AG04450 (cell line): ENCODE data around the gene KRT72. TPM values are rescaled to one million over a fixed set of nuclear protein-coding genes. Genes with fewer than 3 reads are reported as not detected.

ENCODE experiments used
- CTCF ChIA-PET: fragments of 300-600, 350-600 bp; formaldehyde crosslinking; extraction: SDS; loops from one replicate; lab custom pipeline; 2022; ENCODE audit warnings: antibody characterized with exemption, inconsistent platforms; lab: Charles Lee
- POLR2A ChIA-PET: fragments of 350-600 bp; formaldehyde crosslinking; extraction: SDS; loops from one replicate; lab custom pipeline; 2021; ENCODE audit warnings: antibody characterized with exemption, inconsistent platforms; lab: Yijun Ruan, JAX
- DNase-seq: peaks from one replicate; pipeline ENCODE4 v3.0.0-alpha.2; 2011; ENCODE audit warnings: low read depth, low spot score
- H3K27ac ChIP-seq: one replicate; pipeline ENCODE4 v1.5.1; 2012; ENCODE audit warnings: low read depth, low read length, control low read depth
- H3K27me3 ChIP-seq: one replicate; pipeline ENCODE4 v1.6.0; 2012; ENCODE audit warnings: low read length; ENCODE audit not compliant: control insufficient read depth, insufficient read depth
- H3K4me3 ChIP-seq: 2 replicates; pipeline ENCODE4 v1.5.1; 2011; ENCODE audit warnings: mild to moderate bottlenecking, low read depth, low read length, control low read depth
- H3K9me3 ChIP-seq: 2 replicates; pipeline ENCODE4 v1.5.1; 2012; ENCODE audit warnings: low read length; ENCODE audit not compliant: control insufficient read depth, insufficient read depth
- CTCF ChIP-seq: IDR thresholded peaks from 2 replicates; pipeline ENCODE4 v1.5.1; 2011; ENCODE audit warnings: low read depth, low read length, control low read depth, inconsistent platforms
- polyA plus RNA-seq: library from polyadenylated mRNA; depleted of rRNA; stranded (reverse); fragments of >200 nt; gene quantifications from 2 replicates; pipeline ENCODE4 v1.2.3, GENCODE V29; 2011; rRNA removed

Gene KRT72
- polyA plus RNA-seq, 1 experiment: not detected

GRCh38 chr12:52540531-52540930 is 60.7 kb downstream of the KRT72 start:
- H3K4me3 ChIP-seq: no peak overlapping the region
- no peak overlapping the region for H3K27ac ChIP-seq
- peaks cover 5% of the 10 kb centered on the region for H3K27me3 ChIP-seq
- TF ChIP-seq CTCF: no peak
- CTCF ChIA-PET: interaction anchor here (0.7 kb wide), 1 partner anchor 236 kb away, joined by 4 read pairs; no protein-coding TSS in a partner anchor
- no peaks in the 10 kb centered on the region for H3K9me3 ChIP-seq
- no peak for DNase-seq
- POLR2A ChIA-PET: no interaction called here

- TF ChIP-seq CTCF: no peak
- H3K9me3 ChIP-seq: no peaks in the 10 kb centered on the region
- DNase-seq: no peak
- no peak overlapping the region for H3K4me3 ChIP-seq
- ChIA-PET POLR2A (no interaction called here), CTCF (interaction anchor here (0.7 kb wide), 1 partner anchor 236 kb away, joined by 4 read pairs; no protein-coding TSS in a partner anchor)
- peaks cover 5% of the 10 kb centered on the region for H3K27me3 ChIP-seq
- H3K27ac ChIP-seq: no peak overlapping the region
These were observed 61.5 kb downstream of the KRT72 start for GRCh38 chr12:52539821-52540173.

GRCh38 chr12:52539083-52539820 is 62.0 kb downstream of the KRT72 start:
- no peaks in the 10 kb centered on the region for H3K9me3 ChIP-seq
- TF ChIP-seq CTCF: no peak
- POLR2A ChIA-PET: no interaction called here
- H3K27ac ChIP-seq: no peak overlapping the region
- H3K27me3 ChIP-seq: peaks cover 6% of the 10 kb centered on the region
- CTCF ChIA-PET: no interaction called here
- peak; percentile 6 for DNase-seq
- H3K4me3 ChIP-seq: no peak overlapping the region

GRCh38 chr12:52537101-52537500 is 64.2 kb downstream of the KRT72 start:
- CTCF ChIA-PET: no interaction called here
- DNase-seq: no peak
- Histone ChIP-seq H3K9me3 (no peaks in the 10 kb centered on the region), H3K27me3 (peaks cover 13% of the 10 kb centered on the region), H3K4me3 (no peak overlapping the region), H3K27ac (no peak overlapping the region)
- POLR2A ChIA-PET: no interaction called here
- no peak for TF ChIP-seq CTCF

Other genes starting within 250 kb of the KRT72 start
- not detected in 2 replicates for gene KRT85, start 234.0 kb downstream of the KRT72 start, polyA plus RNA-seq
- not detected in 2 replicates for gene KRT84, start 215.8 kb downstream of the KRT72 start, polyA plus RNA-seq
- gene KRT82, start 195.1 kb downstream of the KRT72 start, polyA plus RNA-seq: not detected in 2 replicates
- gene KRT75, start 167.1 kb downstream of the KRT72 start, polyA plus RNA-seq: not detected in 2 replicates
- not detected in 2 replicates for gene KRT6B, start 149.3 kb downstream of the KRT72 start, polyA plus RNA-seq
- gene KRT6C, start 127.7 kb downstream of the KRT72 start, polyA plus RNA-seq: not detected in 2 replicates
- not detected in 2 replicates for gene KRT6A, start 108.2 kb downstream of the KRT72 start, polyA plus RNA-seq
- 0.31 TPM in 1 of 2 replicates, not detected in the other for gene KRT5, start 81.1 kb downstream of the KRT72 start, polyA plus RNA-seq
- not detected in 2 replicates for gene KRT71, start 48.3 kb downstream of the KRT72 start, polyA plus RNA-seq
- not detected in 2 replicates for gene KRT74, start 27.6 kb downstream of the KRT72 start, polyA plus RNA-seq
- gene KRT73, start 17.1 kb upstream of the KRT72 start, polyA plus RNA-seq: not detected in 2 replicates
- not detected in 2 replicates for gene KRT2, start 50.7 kb upstream of the KRT72 start, polyA plus RNA-seq
- not detected in 2 replicates for gene KRT1, start 78.9 kb upstream of the KRT72 start, polyA plus RNA-seq
- not detected in 2 replicates for gene KRT77, start 102.1 kb upstream of the KRT72 start, polyA plus RNA-seq
- not detected in 2 replicates for gene KRT76, start 175.9 kb upstream of the KRT72 start, polyA plus RNA-seq
- gene KRT3, start 194.7 kb upstream of the KRT72 start, polyA plus RNA-seq: not detected in 2 replicates
- 0.04 and 0.16 TPM in 2 replicates for gene KRT4, start 212.7 kb upstream of the KRT72 start, polyA plus RNA-seq
- gene KRT79, start 232.8 kb upstream of the KRT72 start, polyA plus RNA-seq: 0.04 TPM in 1 of 2 replicates, not detected in the other
- gene KRT78, start 247.5 kb upstream of the KRT72 start, polyA plus RNA-seq: not detected in 2 replicates